K562 (cell line): ENCODE data around the gene CACNB1. TPM values are rescaled to one million over a fixed set of nuclear protein-coding genes. Genes with fewer than 3 reads are reported as not detected.

Experiments
- ATAC-seq: fragments of 200-7000 bp; cut with Tn5 transposase; 3 replicates; pipeline ENCODE4 v1.9.1; 2020; ENCODE audit warnings: moderate library complexity
- BruUV-seq: library from RNA; stranded (reverse); fragments of 400-500 nt; replicated peaks from 2 replicates; lab custom pipeline; 2021; lab: Mats Ljungman, UMichigan
- CTCF ChIA-PET: fragments of 300-600 bp; formaldehyde crosslinking; extraction: SDS; loops from one replicate; lab custom pipeline; 2021; ENCODE audit warnings: low intra/inter-chr PET ratio; lab: Yijun Ruan, JAX
- POLR2A ChIA-PET: fragments of 300-600, 350-650 bp; sonication (Branson Sonifier 250); formaldehyde crosslinking; extraction: SDS; loops from one replicate; lab custom pipeline; 2021; ENCODE audit warnings: antibody characterized with exemption, inconsistent platforms; lab: Yijun Ruan, JAX
- DNase-seq, 4 experiments: peaks; one replicate each; pipeline versions ENCODE4 v3.0.0 to v3.0.0-alpha.2; 2011 to 2018; ENCODE audit warnings: low spot score in 3 of 4, mixed read lengths in 3 of 4; ENCODE audit errors: extremely low read depth in 1 of 4
- FAIRE-seq: peaks from 2 replicates; lab custom pipeline; 2011; peaks lifted over from hg19 to GRCh38; lab: Jason Lieb, UNC
- H2AFZ ChIP-seq: 2 replicates; pipeline ENCODE4 v1.6.0; 2011; ENCODE audit warnings: low read depth, low read length, control low read depth, inconsistent platforms
- H3K27ac ChIP-seq: fragments of 200-600 bp; 3 replicates; pipeline ENCODE4 v1.8.0; 2011; ENCODE audit warnings: low read depth, mild to moderate bottlenecking, control low read depth, inconsistent platforms, low read length, moderate library complexity, mixed read lengths; ENCODE audit errors: extremely low read depth
- H3K27me3 ChIP-seq, 2 experiments: fragments of 300-600 bp in 1 of 2; 2 replicates in 1 of 2; 3 replicates in 1 of 2; pipeline versions ENCODE4 v1.6.0 to v1.8.0; 2011; ENCODE audit warnings: inconsistent platforms in 2 of 2, low read length in 2 of 2, mild to moderate bottlenecking in 1 of 2, mixed read lengths in 1 of 2, moderate library complexity in 1 of 2; ENCODE audit not compliant: control insufficient read depth in 2 of 2, insufficient read depth in 2 of 2
- H3K36me3 ChIP-seq: fragments of 300-600 bp; 3 replicates; pipeline ENCODE4 v1.8.0; 2011; ENCODE audit warnings: mild to moderate bottlenecking, low read length, inconsistent platforms; ENCODE audit not compliant: control insufficient read depth, insufficient read depth
- H3K4me1 ChIP-seq, 2 experiments: fragments of 200-600 bp in 1 of 2; replicated peaks in 1 of 2; 2 replicates in 1 of 2; 3 replicates in 1 of 2; pipeline versions ENCODE4 v1.5.1 to v1.8.0; 2011; ENCODE audit warnings: inconsistent platforms in 2 of 2, low read length in 2 of 2, mild to moderate bottlenecking in 1 of 2, mixed read lengths in 1 of 2, moderate library complexity in 1 of 2; ENCODE audit not compliant: control insufficient read depth in 2 of 2, insufficient read depth in 2 of 2
- H3K4me2 ChIP-seq: 2 replicates; pipeline ENCODE4 v1.6.1; 2011; ENCODE audit warnings: low read length, control low read depth, inconsistent platforms, mixed read lengths; ENCODE audit not compliant: insufficient read depth
- H3K4me3 ChIP-seq: fragments of 200-600 bp; sonication (generic), shearing (Covaris generic); 2 replicates; pipeline ENCODE4 v1.5.1; 2016; ENCODE audit warnings: control low read depth, inconsistent platforms
- H3K79me2 ChIP-seq: fragments of 200-600 bp; 3 replicates; pipeline ENCODE4 v1.8.0; 2011; ENCODE audit warnings: low read length, inconsistent platforms; ENCODE audit not compliant: control insufficient read depth, insufficient read depth
- H3K9ac ChIP-seq, 2 experiments: 2 replicates each; pipeline versions ENCODE4 v1.6.0 to v1.6.1; 2011; ENCODE audit warnings: low read depth in 2 of 2, low read length in 2 of 2, control low read depth in 1 of 2, inconsistent platforms in 1 of 2, mild to moderate bottlenecking in 1 of 2, mixed read lengths in 1 of 2; ENCODE audit not compliant: insufficient read depth in 1 of 2
- H3K9me1 ChIP-seq: one replicate; pipeline ENCODE4 v1.6.0; 2011; ENCODE audit warnings: inconsistent platforms, mild to moderate bottlenecking, low read length, moderate library complexity; ENCODE audit not compliant: control insufficient read depth, insufficient read depth
- H3K9me3 ChIP-seq: replicated peaks from 2 replicates; pipeline ENCODE4 v1.5.1; 2011; ENCODE audit warnings: low read depth, low read length, inconsistent platforms; ENCODE audit not compliant: control insufficient read depth, insufficient read depth
- H4K20me1 ChIP-seq: replicated peaks from 2 replicates; pipeline ENCODE4 v1.6.1; 2011; ENCODE audit warnings: low read length, inconsistent platforms, mixed read lengths; ENCODE audit not compliant: control insufficient read depth, insufficient read depth
- CBFA2T3 ChIP-seq: fragments of 450-650 bp; IDR thresholded peaks from 2 replicates; pipeline ENCODE4 v1.6.1; 2017
- E2F4 ChIP-seq: sonication (generic); formaldehyde crosslinking; IDR thresholded peaks from 2 replicates; pipeline ENCODE4 v1.8.0; 2022; ENCODE audit warnings: mild to moderate bottlenecking, low read depth, missing genetic modification reagents
- EWSR1 ChIP-seq: fragments of 450-650 bp; IDR thresholded peaks from 2 replicates; pipeline ENCODE4 v1.6.1; 2018; ENCODE audit warnings: borderline replicate concordance, mild to moderate bottlenecking, low read depth, moderate library complexity; ENCODE audit not compliant: partially characterized antibody
- FOXJ3 ChIP-seq: sonication (generic); formaldehyde crosslinking; IDR thresholded peaks from 2 replicates; pipeline ENCODE4 v1.4.0; 2020; ENCODE audit warnings: mild to moderate bottlenecking, missing genetic modification reagents
- FOXK1 ChIP-seq: sonication (generic); formaldehyde crosslinking; IDR thresholded peaks from 2 replicates; pipeline ENCODE4 v1.8.0; 2022; ENCODE audit warnings: missing genetic modification reagents, mild to moderate bottlenecking, borderline replicate concordance
- HDGF ChIP-seq: fragments of 450-650 bp; IDR thresholded peaks from 2 replicates; pipeline ENCODE4 v1.6.1; 2016
- MAFK ChIP-seq: IDR thresholded peaks from 2 replicates; pipeline ENCODE4 v1.6.1; 2011; ENCODE audit warnings: low read length, improper control_type of control experiment
- NFE2L1 ChIP-seq: fragments of 450-650 bp; IDR thresholded peaks from 2 replicates; pipeline ENCODE4 v1.6.1; 2016; ENCODE audit warnings: missing genetic modification characterization, low read depth, mild to moderate bottlenecking, missing compliant biosample characterization, moderate library complexity, borderline replicate concordance
- NFIC ChIP-seq: fragments of 450-650 bp; IDR thresholded peaks from 2 replicates; pipeline ENCODE4 v1.6.1; 2017; ENCODE audit warnings: mild to moderate bottlenecking, inconsistent platforms
- PCBP1 ChIP-seq: fragments of 200-400 bp; formaldehyde crosslinking; IDR thresholded peaks from 2 replicates; pipeline ENCODE4 v1.6.1; 2018; ENCODE audit warnings: mild to moderate bottlenecking, low read depth, low read length; ENCODE audit not compliant: poor library complexity, severe bottlenecking
- POLR2A ChIP-seq: fragments of 450-650 bp; conservative IDR thresholded peaks from 2 replicates; pipeline ENCODE4 v1.6.1; 2016
- SMAD4 ChIP-seq: fragments of 250-450 bp; sonication (Bioruptor Pico); conservative IDR thresholded peaks from 2 replicates; pipeline ENCODE4 v1.8.0; 2021; ENCODE audit warnings: inconsistent platforms, mild to moderate bottlenecking, moderate library complexity
- SOX6 ChIP-seq: fragments of 450-650 bp; IDR thresholded peaks from 2 replicates; pipeline ENCODE4 v1.6.1; 2014; ENCODE audit warnings: mild to moderate bottlenecking
- TAF1 ChIP-seq: IDR thresholded peaks from 2 replicates; pipeline ENCODE4 v1.6.1; 2011; ENCODE audit warnings: mild to moderate bottlenecking, low read length, moderate library complexity; ENCODE audit not compliant: insufficient read depth, control insufficient read depth, severe bottlenecking; ENCODE audit errors: extremely low read depth
- XRCC4 ChIP-seq: IDR thresholded peaks from one replicate; pipeline ENCODE4 v1.6.1; 2011; ENCODE audit not compliant: insufficient read depth, insufficient read length; ENCODE audit errors: extremely low read depth
- ZBTB12 ChIP-seq: fragments of 250-450 bp; sonication (Bioruptor Pico); IDR thresholded peaks from 2 replicates; pipeline ENCODE4 v1.4.0; 2020
- ZEB2 ChIP-seq: fragments of 450-650 bp; IDR thresholded peaks from 2 replicates; pipeline ENCODE4 v1.6.1; 2016
- ZNF79 ChIP-seq: fragments of 250-450 bp; sonication (Bioruptor Pico); IDR thresholded peaks from 2 replicates; pipeline ENCODE4 v1.4.0; 2020; ENCODE audit warnings: low read depth, mild to moderate bottlenecking, moderate library complexity
- WGBS: fragments of 100-300 bp; shearing (Covaris generic); methylation state at CpG from one replicate; pipeline ENCODE4 v1.1.6; 2016; ENCODE audit warnings: low coverage, mixed read lengths; ENCODE audit not compliant: insufficient coverage; ENCODE audit errors: missing lambda C conversion rate; 5-methylcytosine and 5-hydroxymethylcytosine counted together
- in situ Hi-C: fragments of 300-500 bp; cut with MboI; formaldehyde crosslinking; loops from 4 replicates; pipeline ENCODE4 v1.15.0; 2018; ENCODE audit warnings: inconsistent platforms, mixed read lengths
- intact Hi-C: fragments of 100-400 bp; cut with micrococcal nuclease; formaldehyde crosslinking; loops from 2 replicates; pipeline ENCODE4 v1.14.2; 2022
- polyA plus RNA-seq, 8 experiments: library from polyadenylated mRNA; depleted of rRNA in 4 of 8; stranded (reverse) in 5 of 8; unstranded in 3 of 8; fragments of >200 nt; fragmentation: Nextera tagmentation in 2 of 8; fragmentation: Illumina TruSeq in 1 of 8; extraction: Ambion mirVana in 2 of 8; extraction: Trizol in 1 of 8; gene quantifications; 2 replicates each; pipeline versions ENCODE4 v1.2.1 to v1.2.3, GENCODE V29; 2011 to 2014; ENCODE audit warnings: inconsistent platforms in 1 of 8, missing spikeins in 1 of 8
- total RNA-seq, 7 experiments: library from RNA; depleted of rRNA in 6 of 7; stranded (reverse); fragments of >200 nt in 6 of 7; fragmentation: Illumina TruSeq in 2 of 7; extraction: Trizol in 2 of 7; gene quantifications; 2 replicates each; pipeline versions ENCODE4 v1.2.1 to v1.2.3, GENCODE V29; 2011 to 2021; ENCODE audit warnings: low replicate concordance in 1 of 7
- TF ChIP-seq, protein P1 (sequence below), 2 experiments: fragments of 250-450 bp in 1 of 2; fragments of 450-650 bp in 1 of 2; sonication (Bioruptor Pico) in 1 of 2; IDR thresholded peaks; 2 replicates each; pipeline versions ENCODE4 v1.6.1 to v1.8.0; 2016 to 2021; ENCODE audit warnings: mild to moderate bottlenecking in 2 of 2, moderate library complexity in 2 of 2, missing compliant biosample characterization in 1 of 2, missing genetic modification characterization in 1 of 2
- TF ChIP-seq, protein P2 (sequence below): sonication (generic); formaldehyde crosslinking; IDR thresholded peaks from 2 replicates; pipeline ENCODE4 v1.8.1; 2023; ENCODE audit warnings: mild to moderate bottlenecking, missing genetic modification reagents, moderate library complexity

Gene CACNB1
- total and polyA plus RNA-seq, 9 of the 15 experiments (the other 6 are each of a cell fraction or from before 2014, with no cell fraction given), result 0.08 to 7.4 (median 3.0) TPM

- FAIRE-seq (no peak), ATAC-seq (peak; percentile 49; the same call in 1 of the 3 replicates), DNase-seq (peak in 3 of 4 experiments; percentile 28 to 68 (median 67))
- in situ Hi-C loops, result no loop called here
- Histone ChIP-seq H2AFZ (no peak overlapping the region), H3K27me3 (peaks cover 7 to 27% of the 10 kb centered on the region in 2 experiments; a peak in 4 of 5 replicates), H3K27ac (no peak overlapping the region), H3K9me1 (no peaks in the 10 kb centered on the region), H4K20me1 (no peaks in the 10 kb centered on the region), H3K9me3 (no peaks in the 10 kb centered on the region), H3K4me2 (no peak overlapping the region; the same call in 1 of the 2 replicates), H3K9ac (no peak overlapping the region), H3K36me3 (no peaks in the 10 kb centered on the region), H3K4me1 (peaks cover 5 to 9% of the 10 kb centered on the region in 2 experiments; a peak in 3 of 5 replicates), H3K4me3 (no peak overlapping the region), H3K79me2 (no peaks in the 10 kb centered on the region)
- intact Hi-C loops, result no loop called here
- BruUV-seq, result no TSS peak
- WGBS, result 11% methylated on average over 4 of the region's 7 CpGs
- ChIA-PET POLR2A (interaction anchor here (0.6 kb wide), 2 partner anchors 15 to 1720 kb away, joined by 3 to 5 read pairs; no protein-coding TSS in a partner anchor), CTCF (interaction anchor here (0.6 kb wide), 1 partner anchor 153 kb away, joined by 3 read pairs; no protein-coding TSS in a partner anchor)
- TF ChIP-seq XRCC4, result no peak
- TF ChIP-seq ZBTB12 (CRISPR knock-in tag), result no peak
- no peak for TF ChIP-seq FOXK1 (CRISPR knock-in tag)
- no peak for TF ChIP-seq NFIC
- TF ChIP-seq, protein P1, sequence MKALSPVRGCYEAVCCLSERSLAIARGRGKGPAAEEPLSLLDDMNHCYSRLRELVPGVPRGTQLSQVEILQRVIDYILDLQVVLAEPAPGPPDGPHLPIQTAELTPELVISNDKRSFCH (CRISPR knock-in tag; IDR thresholded peaks at IDR 0.05), result no peak
- TF ChIP-seq, protein P1 (tag; IDR thresholded peaks at IDR 0.05), result no peak
- 0 out of 2 replicates have a peak, but pooled peaks have one; percentile 41 for TF ChIP-seq NFE2L1 (tag)
- no peak for TF ChIP-seq EWSR1
- no peak for TF ChIP-seq CBFA2T3
- TF ChIP-seq MAFK, result peak; percentile 96
- no peak for TF ChIP-seq FOXJ3 (CRISPR knock-in tag)
- no peak for TF ChIP-seq SOX6
- no peak for TF ChIP-seq SMAD4 (CRISPR knock-in tag)
- TF ChIP-seq E2F4 (CRISPR knock-in tag), result no peak
- TF ChIP-seq ZEB2, result no peak
- TF ChIP-seq, protein P2, sequence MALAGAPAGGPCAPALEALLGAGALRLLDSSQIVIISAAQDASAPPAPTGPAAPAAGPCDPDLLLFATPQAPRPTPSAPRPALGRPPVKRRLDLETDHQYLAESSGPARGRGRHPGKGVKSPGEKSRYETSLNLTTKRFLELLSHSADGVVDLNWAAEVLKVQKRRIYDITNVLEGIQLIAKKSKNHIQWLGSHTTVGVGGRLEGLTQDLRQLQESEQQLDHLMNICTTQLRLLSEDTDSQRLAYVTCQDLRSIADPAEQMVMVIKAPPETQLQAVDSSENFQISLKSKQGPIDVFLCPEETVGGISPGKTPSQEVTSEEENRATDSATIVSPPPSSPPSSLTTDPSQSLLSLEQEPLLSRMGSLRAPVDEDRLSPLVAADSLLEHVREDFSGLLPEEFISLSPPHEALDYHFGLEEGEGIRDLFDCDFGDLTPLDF (CRISPR knock-in tag), result no peak
- no peak for TF ChIP-seq POLR2A
- no peak for TF ChIP-seq ZNF79 (CRISPR knock-in tag)
- no peak for TF ChIP-seq HDGF
- TF ChIP-seq TAF1, result no peak
- no peak for TF ChIP-seq PCBP1
Measured at GRCh38 chr17:39132192-39132610, 65.3 kb downstream of the CACNB1 start.
